Measurements from ENCODE around the gene SHLD1.

DNA sequence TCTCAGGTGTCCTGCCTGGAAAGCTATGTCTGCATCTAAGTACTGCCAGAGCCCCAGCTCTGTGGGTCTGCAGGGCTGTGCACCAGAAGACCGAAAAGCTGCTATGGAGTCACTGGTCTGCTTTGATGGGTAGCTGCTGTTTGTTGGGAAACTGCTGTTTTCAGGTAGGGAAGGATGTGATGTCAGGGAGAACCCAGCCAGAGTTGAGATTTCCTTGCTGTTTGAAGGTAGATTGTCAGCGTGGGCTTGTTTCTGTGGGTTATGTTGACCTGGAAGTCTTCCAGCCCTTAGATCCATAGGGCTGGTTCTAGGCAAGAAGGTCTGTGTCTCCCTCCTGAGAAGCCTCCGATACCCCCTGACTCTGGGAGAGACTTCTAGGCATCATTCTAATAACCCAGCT, 12.2 kb upstream of the SHLD1 start:
- TF ChIP-seq EP300 (IDR thresholded peaks at IDR 0.05; ENCODE audit: borderline replicate concordance) = no peak
- TF ChIP-seq, protein P1, sequence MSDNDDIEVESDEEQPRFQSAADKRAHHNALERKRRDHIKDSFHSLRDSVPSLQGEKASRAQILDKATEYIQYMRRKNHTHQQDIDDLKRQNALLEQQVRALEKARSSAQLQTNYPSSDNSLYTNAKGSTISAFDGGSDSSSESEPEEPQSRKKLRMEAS (IDR thresholded peaks at IDR 0.05) = no peak
- TF ChIP-seq, protein P2, sequence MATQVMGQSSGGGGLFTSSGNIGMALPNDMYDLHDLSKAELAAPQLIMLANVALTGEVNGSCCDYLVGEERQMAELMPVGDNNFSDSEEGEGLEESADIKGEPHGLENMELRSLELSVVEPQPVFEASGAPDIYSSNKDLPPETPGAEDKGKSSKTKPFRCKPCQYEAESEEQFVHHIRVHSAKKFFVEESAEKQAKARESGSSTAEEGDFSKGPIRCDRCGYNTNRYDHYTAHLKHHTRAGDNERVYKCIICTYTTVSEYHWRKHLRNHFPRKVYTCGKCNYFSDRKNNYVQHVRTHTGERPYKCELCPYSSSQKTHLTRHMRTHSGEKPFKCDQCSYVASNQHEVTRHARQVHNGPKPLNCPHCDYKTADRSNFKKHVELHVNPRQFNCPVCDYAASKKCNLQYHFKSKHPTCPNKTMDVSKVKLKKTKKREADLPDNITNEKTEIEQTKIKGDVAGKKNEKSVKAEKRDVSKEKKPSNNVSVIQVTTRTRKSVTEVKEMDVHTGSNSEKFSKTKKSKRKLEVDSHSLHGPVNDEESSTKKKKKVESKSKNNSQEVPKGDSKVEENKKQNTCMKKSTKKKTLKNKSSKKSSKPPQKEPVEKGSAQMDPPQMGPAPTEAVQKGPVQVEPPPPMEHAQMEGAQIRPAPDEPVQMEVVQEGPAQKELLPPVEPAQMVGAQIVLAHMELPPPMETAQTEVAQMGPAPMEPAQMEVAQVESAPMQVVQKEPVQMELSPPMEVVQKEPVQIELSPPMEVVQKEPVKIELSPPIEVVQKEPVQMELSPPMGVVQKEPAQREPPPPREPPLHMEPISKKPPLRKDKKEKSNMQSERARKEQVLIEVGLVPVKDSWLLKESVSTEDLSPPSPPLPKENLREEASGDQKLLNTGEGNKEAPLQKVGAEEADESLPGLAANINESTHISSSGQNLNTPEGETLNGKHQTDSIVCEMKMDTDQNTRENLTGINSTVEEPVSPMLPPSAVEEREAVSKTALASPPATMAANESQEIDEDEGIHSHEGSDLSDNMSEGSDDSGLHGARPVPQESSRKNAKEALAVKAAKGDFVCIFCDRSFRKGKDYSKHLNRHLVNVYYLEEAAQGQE (IDR thresholded peaks at IDR 0.05; ENCODE audit: low read depth) = no peak
- no peak for TF ChIP-seq RAD21 (IDR thresholded peaks at IDR 0.05; ENCODE audit: low read depth)
- TF ChIP-seq ZBTB7A (IDR thresholded peaks at IDR 0.05; ENCODE audit: low read depth) = no peak
- no peak for TF ChIP-seq YY1 (IDR thresholded peaks at IDR 0.05; ENCODE audit: low read depth)
- TF ChIP-seq CEBPB (IDR thresholded peaks at IDR 0.05) = no peak
- no peak for TF ChIP-seq NFIC (IDR thresholded peaks at IDR 0.05)

Measured in Ishikawa (cell line).